GM12891 (cell line): ENCODE data around the gene DDX41.

Experiments
- DNase-seq: peaks from one replicate; pipeline ENCODE4 v3.0.0; 2011; ENCODE audit warnings: low spot score; ENCODE audit not compliant: insufficient read length
- FAIRE-seq: peaks from 2 replicates; lab custom pipeline; 2011; peaks lifted over from hg19 to GRCh38; lab: Jason Lieb, UNC
- PAX5 ChIP-seq: IDR thresholded peaks from 2 replicates; pipeline ENCODE4 v1.6.1; 2011; ENCODE audit warnings: low read length, moderate library complexity, mild to moderate bottlenecking; ENCODE audit not compliant: insufficient read depth, severe bottlenecking
- POLR2A ChIP-seq: IDR thresholded peaks from 2 replicates; pipeline ENCODE4 v1.6.1; 2011; ENCODE audit warnings: low read depth, low read length, control low read depth
- POLR2AphosphoS5 ChIP-seq: IDR thresholded peaks from 2 replicates; pipeline ENCODE4 v1.6.1; 2011; ENCODE audit warnings: low read depth, low read length, control low read depth
- POU2F2 ChIP-seq: IDR thresholded peaks from 2 replicates; pipeline ENCODE4 v1.6.1; 2011; ENCODE audit warnings: low read depth, mild to moderate bottlenecking, control low read depth, low read length, moderate library complexity
- SPI1 ChIP-seq: IDR thresholded peaks from 2 replicates; pipeline ENCODE4 v1.6.1; 2011; ENCODE audit warnings: low read depth, low read length, control low read depth
- TAF1 ChIP-seq: IDR thresholded peaks from 2 replicates; pipeline ENCODE4 v1.6.1; 2011; ENCODE audit warnings: low read depth, low read length, control low read depth

DDX41 gene

GRCh38 chr5:177468685-177469628 lies 47.8 kb downstream of the DDX41 start:
- FAIRE-seq (no peak), DNase-seq (no peak)
- TF ChIP-seq SPI1 (no peak), TAF1 (no peak), PAX5 (no peak), POU2F2 (no peak), POLR2A (no peak), POLR2AphosphoS5 (no peak)

GRCh38 chr5:177468329-177468684 lies 48.5 kb downstream of the DDX41 start:
- no peak for FAIRE-seq
- no peak for TF ChIP-seq POLR2A
- no peak for TF ChIP-seq POLR2AphosphoS5
- TF ChIP-seq POU2F2, result no peak
- TF ChIP-seq SPI1, result no peak
- no peak for TF ChIP-seq PAX5
- no peak for TF ChIP-seq TAF1
- DNase-seq, result no peak

GRCh38 chr5:177467436-177467835 lies 49.3 kb downstream of the DDX41 start:
- TF ChIP-seq POU2F2 (no peak), POLR2A (no peak), SPI1 (no peak), POLR2AphosphoS5 (no peak), TAF1 (no peak), PAX5 (no peak)
- no peak for FAIRE-seq
- no peak for DNase-seq

- TF ChIP-seq SPI1, result no peak
- no peak for TF ChIP-seq PAX5
- TF ChIP-seq POLR2AphosphoS5, result no peak
- no peak for TF ChIP-seq POLR2A
- TF ChIP-seq TAF1, result no peak
- TF ChIP-seq POU2F2, result no peak
- FAIRE-seq, result no peak
- no peak for DNase-seq
Observed at GRCh38 chr5:177466861-177467260, 49.9 kb downstream of the DDX41 start.

GRCh38 chr5:177465044-177465443 lies 51.7 kb downstream of the DDX41 start:
- DNase-seq (no peak), FAIRE-seq (peak; percentile 23)
- TF ChIP-seq TAF1 (no peak), POU2F2 (no peak), PAX5 (no peak), POLR2A (no peak), SPI1 (no peak), POLR2AphosphoS5 (no peak)

GRCh38 chr5:177462021-177462670 lies 54.6 kb downstream of the DDX41 start:
- TF ChIP-seq PAX5, result no peak
- no peak for TF ChIP-seq POU2F2
- no peak for TF ChIP-seq SPI1
- TF ChIP-seq POLR2AphosphoS5, result no peak
- no peak for TF ChIP-seq TAF1
- no peak for TF ChIP-seq POLR2A
- FAIRE-seq, result no peak

More at GRCh38 chr5:177462021-177462670, 54.6 kb downstream of the DDX41 start:
- DNase-seq, result no peak
